ENCODE data around the gene PCSK4.
A peak's percentile ranks its signal among the peaks of the same experiment; 100 is the strongest.

The PCSK4 gene

DNA sequence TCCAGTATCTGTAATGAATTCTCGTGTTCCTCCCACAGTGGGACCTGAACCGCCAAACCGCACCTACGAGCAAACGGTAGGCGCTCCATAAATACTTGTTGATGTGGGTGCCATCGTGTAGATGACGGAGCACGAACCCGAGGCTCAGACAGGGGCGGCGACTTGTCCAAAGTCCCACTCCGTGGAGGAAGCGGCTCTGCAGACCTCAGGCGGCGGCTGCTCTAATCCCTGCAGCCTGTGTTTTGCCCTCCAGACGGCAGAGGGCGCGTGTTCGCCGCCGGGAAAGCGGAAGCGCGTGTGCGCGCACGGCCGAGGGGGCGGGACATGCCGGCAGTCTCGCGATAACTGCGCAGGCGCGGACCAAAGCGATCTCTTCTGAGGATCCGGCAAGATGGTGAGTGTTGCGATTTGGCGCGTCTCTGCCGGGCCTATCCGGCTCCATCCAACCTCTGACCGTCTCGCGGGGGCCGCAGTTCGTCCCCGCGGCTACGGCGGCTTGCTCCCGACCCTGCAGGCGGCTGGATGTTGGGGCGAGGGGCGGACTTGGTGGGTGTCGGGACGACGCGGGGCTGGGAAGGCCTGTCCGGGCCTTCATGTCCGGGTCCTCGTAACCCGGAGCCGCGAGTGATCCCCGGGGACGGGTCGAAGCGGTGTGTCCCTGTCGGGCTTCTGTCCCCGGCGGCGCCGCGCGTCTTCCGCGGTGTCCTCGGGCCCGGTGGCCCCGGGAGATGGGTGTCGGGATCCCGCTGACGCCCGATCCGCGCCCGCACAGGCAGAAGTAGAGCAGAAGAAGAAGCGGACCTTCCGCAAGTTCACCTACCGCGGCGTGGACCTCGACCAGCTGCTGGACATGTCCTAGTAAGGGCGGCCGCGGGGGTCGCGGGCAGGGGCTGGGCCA, 51.9 kb downstream of the PCSK4 start, which contains the start of gene RPS15 (continued):
- TF ChIP-seq, protein P1, sequence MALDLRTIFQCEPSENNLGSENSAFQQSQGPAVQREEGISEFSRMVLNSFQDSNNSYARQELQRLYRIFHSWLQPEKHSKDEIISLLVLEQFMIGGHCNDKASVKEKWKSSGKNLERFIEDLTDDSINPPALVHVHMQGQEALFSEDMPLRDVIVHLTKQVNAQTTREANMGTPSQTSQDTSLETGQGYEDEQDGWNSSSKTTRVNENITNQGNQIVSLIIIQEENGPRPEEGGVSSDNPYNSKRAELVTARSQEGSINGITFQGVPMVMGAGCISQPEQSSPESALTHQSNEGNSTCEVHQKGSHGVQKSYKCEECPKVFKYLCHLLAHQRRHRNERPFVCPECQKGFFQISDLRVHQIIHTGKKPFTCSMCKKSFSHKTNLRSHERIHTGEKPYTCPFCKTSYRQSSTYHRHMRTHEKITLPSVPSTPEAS (tag by site-specific recombination; IDR thresholded peaks at IDR 0.05), result peak; percentile 61; the same call in 1 of the 2 replicates
- peak; percentile 44 for TF ChIP-seq ZNF335 (tag by site-specific recombination; conservative IDR thresholded peaks at IDR 0.05)
- peak; percentile 56; the same call in 1 of the 2 replicates for TF ChIP-seq ZNF561 (tag by site-specific recombination; IDR thresholded peaks at IDR 0.05; ENCODE audit: borderline replicate concordance)
- TF ChIP-seq, protein P2, sequence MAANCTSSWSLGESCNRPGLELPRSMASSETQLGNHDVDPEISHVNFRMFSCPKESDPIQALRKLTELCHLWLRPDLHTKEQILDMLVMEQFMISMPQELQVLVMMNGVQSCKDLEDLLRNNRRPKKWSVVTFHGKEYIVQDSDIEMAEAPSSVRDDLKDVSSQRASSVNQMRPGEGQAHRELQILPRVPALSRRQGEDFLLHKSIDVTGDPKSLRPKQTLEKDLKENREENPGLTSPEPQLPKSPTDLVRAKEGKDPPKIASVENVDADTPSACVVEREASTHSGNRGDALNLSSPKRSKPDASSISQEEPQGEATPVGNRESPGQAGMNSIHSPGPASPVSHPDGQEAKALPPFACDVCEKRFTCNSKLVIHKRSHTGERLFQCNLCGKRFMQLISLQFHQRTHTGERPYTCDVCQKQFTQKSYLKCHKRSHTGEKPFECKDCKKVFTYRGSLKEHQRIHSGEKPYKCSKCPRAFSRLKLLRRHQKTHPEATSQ (tag by site-specific recombination; IDR thresholded peaks at IDR 0.05), result peak; percentile 82
- TF ChIP-seq ZBTB8A (tag by site-specific recombination; IDR thresholded peaks at IDR 0.05), result peak; percentile 76
- TF ChIP-seq RBAK (tag by site-specific recombination; IDR thresholded peaks at IDR 0.05), result no peak
- TF ChIP-seq ZNF555 (tag by site-specific recombination; conservative IDR thresholded peaks at IDR 0.05), result no peak
- no peak for TF ChIP-seq ZNF140 (tag by site-specific recombination; IDR thresholded peaks at IDR 0.05)
- TF ChIP-seq, protein P3, sequence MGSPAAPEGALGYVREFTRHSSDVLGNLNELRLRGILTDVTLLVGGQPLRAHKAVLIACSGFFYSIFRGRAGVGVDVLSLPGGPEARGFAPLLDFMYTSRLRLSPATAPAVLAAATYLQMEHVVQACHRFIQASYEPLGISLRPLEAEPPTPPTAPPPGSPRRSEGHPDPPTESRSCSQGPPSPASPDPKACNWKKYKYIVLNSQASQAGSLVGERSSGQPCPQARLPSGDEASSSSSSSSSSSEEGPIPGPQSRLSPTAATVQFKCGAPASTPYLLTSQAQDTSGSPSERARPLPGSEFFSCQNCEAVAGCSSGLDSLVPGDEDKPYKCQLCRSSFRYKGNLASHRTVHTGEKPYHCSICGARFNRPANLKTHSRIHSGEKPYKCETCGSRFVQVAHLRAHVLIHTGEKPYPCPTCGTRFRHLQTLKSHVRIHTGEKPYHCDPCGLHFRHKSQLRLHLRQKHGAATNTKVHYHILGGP (tag by site-specific recombination; IDR thresholded peaks at IDR 0.05), result no peak
- TF ChIP-seq, protein P4, sequence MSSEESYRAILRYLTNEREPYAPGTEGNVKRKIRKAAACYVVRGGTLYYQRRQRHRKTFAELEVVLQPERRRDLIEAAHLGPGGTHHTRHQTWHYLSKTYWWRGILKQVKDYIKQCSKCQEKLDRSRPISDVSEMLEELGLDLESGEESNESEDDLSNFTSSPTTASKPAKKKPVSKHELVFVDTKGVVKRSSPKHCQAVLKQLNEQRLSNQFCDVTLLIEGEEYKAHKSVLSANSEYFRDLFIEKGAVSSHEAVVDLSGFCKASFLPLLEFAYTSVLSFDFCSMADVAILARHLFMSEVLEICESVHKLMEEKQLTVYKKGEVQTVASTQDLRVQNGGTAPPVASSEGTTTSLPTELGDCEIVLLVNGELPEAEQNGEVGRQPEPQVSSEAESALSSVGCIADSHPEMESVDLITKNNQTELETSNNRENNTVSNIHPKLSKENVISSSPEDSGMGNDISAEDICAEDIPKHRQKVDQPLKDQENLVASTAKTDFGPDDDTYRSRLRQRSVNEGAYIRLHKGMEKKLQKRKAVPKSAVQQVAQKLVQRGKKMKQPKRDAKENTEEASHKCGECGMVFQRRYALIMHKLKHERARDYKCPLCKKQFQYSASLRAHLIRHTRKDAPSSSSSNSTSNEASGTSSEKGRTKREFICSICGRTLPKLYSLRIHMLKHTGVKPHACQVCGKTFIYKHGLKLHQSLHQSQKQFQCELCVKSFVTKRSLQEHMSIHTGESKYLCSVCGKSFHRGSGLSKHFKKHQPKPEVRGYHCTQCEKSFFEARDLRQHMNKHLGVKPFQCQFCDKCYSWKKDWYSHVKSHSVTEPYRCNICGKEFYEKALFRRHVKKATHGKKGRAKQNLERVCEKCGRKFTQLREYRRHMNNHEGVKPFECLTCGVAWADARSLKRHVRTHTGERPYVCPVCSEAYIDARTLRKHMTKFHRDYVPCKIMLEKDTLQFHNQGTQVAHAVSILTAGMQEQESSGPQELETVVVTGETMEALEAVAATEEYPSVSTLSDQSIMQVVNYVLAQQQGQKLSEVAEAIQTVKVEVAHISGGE (tag by site-specific recombination; conservative IDR thresholded peaks at IDR 0.05; ENCODE audit: low read depth), result peak; percentile 72
- TF ChIP-seq ZNF19 (tag by site-specific recombination; IDR thresholded peaks at IDR 0.05; ENCODE audit: low read depth), result no peak
- TF ChIP-seq ZNF157 (tag by site-specific recombination; IDR thresholded peaks at IDR 0.05), result no peak
- TF ChIP-seq IKZF3 (tag by site-specific recombination; IDR thresholded peaks at IDR 0.05), result 0 out of 2 replicates have a peak, but pooled peaks have one; percentile 20
- peak; percentile 97 for TF ChIP-seq ZNF2 (tag by site-specific recombination; IDR thresholded peaks at IDR 0.05)
- TF ChIP-seq KLF9 (tag by site-specific recombination; IDR thresholded peaks at IDR 0.05; ENCODE audit: low read depth), result peak; percentile 90
- peak; percentile 85 for TF ChIP-seq ZNF843 (tag by site-specific recombination; IDR thresholded peaks at IDR 0.05)
- no peak; the same call in 1 of the 2 replicates for TF ChIP-seq ZNF169 (tag by site-specific recombination; IDR thresholded peaks at IDR 0.05)
- TF ChIP-seq, protein P5, sequence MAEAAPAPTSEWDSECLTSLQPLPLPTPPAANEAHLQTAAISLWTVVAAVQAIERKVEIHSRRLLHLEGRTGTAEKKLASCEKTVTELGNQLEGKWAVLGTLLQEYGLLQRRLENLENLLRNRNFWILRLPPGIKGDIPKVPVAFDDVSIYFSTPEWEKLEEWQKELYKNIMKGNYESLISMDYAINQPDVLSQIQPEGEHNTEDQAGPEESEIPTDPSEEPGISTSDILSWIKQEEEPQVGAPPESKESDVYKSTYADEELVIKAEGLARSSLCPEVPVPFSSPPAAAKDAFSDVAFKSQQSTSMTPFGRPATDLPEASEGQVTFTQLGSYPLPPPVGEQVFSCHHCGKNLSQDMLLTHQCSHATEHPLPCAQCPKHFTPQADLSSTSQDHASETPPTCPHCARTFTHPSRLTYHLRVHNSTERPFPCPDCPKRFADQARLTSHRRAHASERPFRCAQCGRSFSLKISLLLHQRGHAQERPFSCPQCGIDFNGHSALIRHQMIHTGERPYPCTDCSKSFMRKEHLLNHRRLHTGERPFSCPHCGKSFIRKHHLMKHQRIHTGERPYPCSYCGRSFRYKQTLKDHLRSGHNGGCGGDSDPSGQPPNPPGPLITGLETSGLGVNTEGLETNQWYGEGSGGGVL (tag by site-specific recombination; IDR thresholded peaks at IDR 0.05), result peak; percentile 94
- peak; percentile 93 for TF ChIP-seq ZNF600 (tag by site-specific recombination; IDR thresholded peaks at IDR 0.05)
- no peak for TF ChIP-seq ZNF560 (tag by site-specific recombination; IDR thresholded peaks at IDR 0.05; ENCODE audit: borderline replicate concordance)
- no peak; the same call in 1 of the 2 replicates for TF ChIP-seq OVOL3 (tag by site-specific recombination; IDR thresholded peaks at IDR 0.05)
- TF ChIP-seq, protein P6, sequence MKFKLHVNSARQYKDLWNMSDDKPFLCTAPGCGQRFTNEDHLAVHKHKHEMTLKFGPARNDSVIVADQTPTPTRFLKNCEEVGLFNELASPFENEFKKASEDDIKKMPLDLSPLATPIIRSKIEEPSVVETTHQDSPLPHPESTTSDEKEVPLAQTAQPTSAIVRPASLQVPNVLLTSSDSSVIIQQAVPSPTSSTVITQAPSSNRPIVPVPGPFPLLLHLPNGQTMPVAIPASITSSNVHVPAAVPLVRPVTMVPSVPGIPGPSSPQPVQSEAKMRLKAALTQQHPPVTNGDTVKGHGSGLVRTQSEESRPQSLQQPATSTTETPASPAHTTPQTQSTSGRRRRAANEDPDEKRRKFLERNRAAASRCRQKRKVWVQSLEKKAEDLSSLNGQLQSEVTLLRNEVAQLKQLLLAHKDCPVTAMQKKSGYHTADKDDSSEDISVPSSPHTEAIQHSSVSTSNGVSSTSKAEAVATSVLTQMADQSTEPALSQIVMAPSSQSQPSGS (tag by site-specific recombination; IDR thresholded peaks at IDR 0.05; ENCODE audit: low read depth), result no peak
- TF ChIP-seq, protein P7, sequence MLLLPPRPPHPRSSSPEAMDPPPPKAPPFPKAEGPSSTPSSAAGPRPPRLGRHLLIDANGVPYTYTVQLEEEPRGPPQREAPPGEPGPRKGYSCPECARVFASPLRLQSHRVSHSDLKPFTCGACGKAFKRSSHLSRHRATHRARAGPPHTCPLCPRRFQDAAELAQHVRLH (tag by site-specific recombination; IDR thresholded peaks at IDR 0.05), result peak; percentile 88
- peak; percentile 46; the same call in 1 of the 2 replicates for TF ChIP-seq BCL11B (tag by site-specific recombination; IDR thresholded peaks at IDR 0.05; ENCODE audit: low read depth)
- TF ChIP-seq ZNF792 (tag by site-specific recombination; IDR thresholded peaks at IDR 0.05), result peak; percentile 95

All from HEK293 (cell line).